ENCODE data around the gene KRTCAP2. TPM values are rescaled to one million over a fixed set of nuclear protein-coding genes. Genes with fewer than 3 reads are reported as not detected.

KRTCAP2 gene
- total and polyA plus RNA-seq, 10 of the 15 experiments (the other 5 are each of a cell fraction or from before 2014, with no cell fraction given) = 61.3 to 238 (median 141) TPM

- TF ChIP-seq CTCF (IDR thresholded peaks at IDR 0.05 in 2 of 3, conservative IDR thresholded peaks at IDR 0.05 in 1 of 3; ENCODE audit: control insufficient read depth in 2 of 3, extremely low read depth in 1 of 3, insufficient read depth in 1 of 3, low read depth in 3 of 3, low read length in 3 of 3) (peak in 2 of 3 experiments; percentile 6 to 21; a peak in 1 of 6 replicates), MAX (IDR thresholded peaks at IDR 0.05; ENCODE audit: low read depth, low read length) (no peak), ETV6 (conservative IDR thresholded peaks at IDR 0.05 in 1 of 2, IDR thresholded peaks at IDR 0.05 in 1 of 2; ENCODE audit: borderline replicate concordance in 1 of 2, low read depth in 1 of 2) (no peak), ZBTB33 (IDR thresholded peaks at IDR 0.05) (0 out of 2 replicates have a peak, but pooled peaks have one; percentile 43), RAD21 (IDR thresholded peaks at IDR 0.05; ENCODE audit: insufficient read depth, low read depth, low read length) (no peak), ZNF687 (IDR thresholded peaks at IDR 0.05) (no peak)
Observed at GRCh38 chr1:155175927-155176371, 2.8 kb upstream of the KRTCAP2 start (continued).

Measured in GM12878 (cell line).